SW 1271 (cell line): ENCODE results near the gene FXYD6.
"Not testable (repeated sequence)": the region's sequence is repeated elsewhere in the genome, so short reads cannot be mapped to it uniquely, and the experiment has no call there.

Experiments
- DNase-seq, 2 experiments: peaks; one replicate each; lab custom pipeline; 2025; lab: John Stamatoyannopoulos, UW

Gene FXYD6, protein sequence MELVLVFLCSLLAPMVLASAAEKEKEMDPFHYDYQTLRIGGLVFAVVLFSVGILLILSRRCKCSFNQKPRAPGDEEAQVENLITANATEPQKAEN

DNA sequence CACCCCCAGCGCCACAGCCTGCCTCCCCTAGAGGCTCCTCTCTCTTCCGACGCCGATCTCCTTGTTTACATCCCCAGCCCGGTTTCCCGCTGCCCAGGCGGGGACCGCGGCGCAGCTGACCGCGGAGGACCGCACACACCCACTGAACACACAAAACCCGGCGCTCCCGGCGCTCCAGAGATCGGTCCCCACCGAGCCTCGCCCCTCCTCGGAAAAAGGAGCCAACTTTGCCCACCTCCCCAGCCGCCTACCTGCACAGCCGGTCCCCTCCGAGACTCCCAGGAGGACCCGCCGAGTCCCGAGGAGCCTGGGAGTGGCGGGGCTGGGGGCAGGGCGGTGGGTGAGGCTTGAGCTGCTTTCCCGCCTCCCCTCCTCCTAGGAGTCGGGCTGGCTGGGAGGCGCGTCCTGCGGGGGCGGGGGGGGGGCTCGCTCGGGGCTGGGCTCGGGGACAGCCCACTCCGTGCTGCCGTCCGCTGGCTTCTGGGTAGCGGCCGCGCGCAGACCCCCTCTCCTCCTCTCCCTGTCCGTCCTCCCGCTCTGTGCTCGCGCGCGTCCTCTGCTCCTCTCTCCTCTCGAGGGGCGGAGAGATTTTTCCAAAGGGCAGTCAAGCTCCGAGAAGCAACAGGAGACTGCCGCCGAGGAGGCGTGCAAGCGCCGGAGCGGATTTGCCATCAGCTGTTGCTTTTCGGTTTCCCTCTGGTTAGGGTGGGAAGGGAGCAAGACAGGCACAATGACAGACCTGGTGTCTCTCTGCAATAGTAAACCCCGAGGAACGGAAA, at the start of gene FXYD6:
Gene FXYD6 (minus strand): TSS at position 318 of the 779 bp plus-strand sequence. CDS start 33,882 bp downstream, outside the sequence.
- DNase-seq: no peak

DNA sequence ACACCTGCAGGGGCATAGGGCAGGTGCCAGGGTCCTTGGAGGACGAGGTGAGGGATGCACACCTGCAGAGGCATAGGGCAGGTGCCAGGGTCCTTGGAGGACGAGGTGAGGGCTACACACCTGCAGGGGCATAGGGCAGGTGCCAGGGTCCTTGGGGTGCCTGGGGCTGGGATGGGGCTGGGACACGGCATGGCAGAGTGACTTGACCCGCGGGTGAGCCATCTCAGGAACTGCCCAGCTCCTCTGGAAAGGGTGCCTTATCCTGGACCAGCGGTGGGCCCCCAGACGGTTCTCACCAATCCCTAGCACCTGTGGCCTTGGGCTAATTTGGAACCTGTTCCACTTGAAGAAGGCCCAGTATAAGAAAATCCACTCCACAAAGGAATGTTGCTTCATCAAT, 49.7 kb upstream of the FXYD6 start:
- not testable (repeated sequence) for DNase-seq

DNA sequence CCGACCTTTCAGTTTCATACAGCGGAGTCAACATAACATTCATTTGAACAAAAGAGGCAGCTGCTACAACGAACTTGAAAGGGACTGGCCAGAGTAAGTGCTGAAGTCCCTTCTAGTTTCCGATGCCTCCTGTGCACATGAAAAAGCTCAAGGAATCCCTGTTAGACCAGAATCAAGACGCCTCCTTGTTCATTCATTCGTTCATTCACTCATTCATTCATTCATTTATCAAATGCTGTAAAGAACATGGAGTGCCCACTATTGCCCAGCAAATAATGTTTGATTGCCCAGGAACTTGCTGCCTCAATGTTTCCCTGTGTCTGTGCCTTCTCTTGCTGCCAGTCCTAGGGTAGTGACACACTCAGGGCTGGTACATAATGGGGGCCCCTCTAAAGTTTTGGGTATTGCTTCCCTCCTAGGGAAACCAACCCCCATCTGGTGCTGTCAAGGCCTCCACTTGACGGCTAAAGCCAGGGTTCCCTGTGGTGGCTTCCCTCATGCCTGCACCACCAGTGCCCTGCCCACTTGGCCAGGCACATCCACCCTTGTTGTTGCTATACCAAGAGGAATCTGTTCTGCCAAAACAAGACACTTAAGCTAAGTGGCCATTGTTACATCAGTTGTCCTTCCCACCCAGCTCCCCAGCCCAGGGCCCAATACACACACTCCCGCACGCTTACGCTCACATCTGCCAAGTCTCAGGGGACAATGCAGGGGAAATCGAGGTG, 48.9 kb upstream of the FXYD6 start:
- DNase-seq: no peak

DNA sequence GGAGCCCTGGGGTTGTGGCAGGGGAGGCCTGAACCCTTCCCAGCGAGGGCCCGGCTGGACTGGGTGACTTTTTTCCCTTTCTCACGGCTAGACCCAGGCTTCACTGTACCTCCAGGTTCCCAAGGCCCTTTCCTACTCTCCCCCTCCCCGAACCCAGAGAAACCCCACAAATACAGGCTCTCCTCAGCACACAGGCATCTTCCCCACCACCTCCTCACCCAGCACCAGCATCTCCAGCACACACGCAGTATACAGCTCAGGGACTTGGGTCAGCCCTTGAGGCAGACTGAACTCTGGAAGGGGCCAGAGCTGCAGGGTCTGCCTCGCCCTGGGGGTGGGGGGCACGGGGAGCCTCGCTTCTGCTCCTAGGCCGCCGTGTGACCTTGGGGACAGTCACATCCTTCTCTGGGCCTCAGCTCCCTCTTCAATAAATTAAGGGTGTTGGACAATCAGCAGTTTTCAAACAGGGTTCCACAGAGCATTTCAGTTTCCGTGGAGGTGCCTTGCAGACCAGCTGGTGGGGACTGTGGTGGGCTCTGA, 48.2 kb upstream of the FXYD6 start:
- DNase-seq: no peak

DNA sequence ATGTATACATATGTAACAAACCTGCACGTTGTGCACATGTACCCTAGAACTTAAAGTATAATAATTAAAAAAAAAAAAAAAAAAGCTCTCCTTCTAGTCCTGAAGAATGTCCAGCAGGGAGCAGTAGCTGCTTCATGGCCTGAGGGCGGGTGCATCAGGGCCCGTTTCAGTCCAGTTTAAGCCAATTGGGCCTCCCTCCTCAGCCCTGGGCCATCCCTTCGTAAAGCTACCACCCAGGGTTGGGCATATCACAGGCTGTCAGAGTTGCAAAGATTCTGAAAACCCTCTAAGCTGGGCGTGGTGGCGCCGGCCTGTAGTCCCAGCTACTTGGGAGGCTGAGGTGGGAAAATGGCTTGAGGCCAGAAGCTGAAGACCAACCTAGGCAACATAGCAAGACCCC, 47.3 kb upstream of the FXYD6 start:
- DNase-seq: no peak

DNA sequence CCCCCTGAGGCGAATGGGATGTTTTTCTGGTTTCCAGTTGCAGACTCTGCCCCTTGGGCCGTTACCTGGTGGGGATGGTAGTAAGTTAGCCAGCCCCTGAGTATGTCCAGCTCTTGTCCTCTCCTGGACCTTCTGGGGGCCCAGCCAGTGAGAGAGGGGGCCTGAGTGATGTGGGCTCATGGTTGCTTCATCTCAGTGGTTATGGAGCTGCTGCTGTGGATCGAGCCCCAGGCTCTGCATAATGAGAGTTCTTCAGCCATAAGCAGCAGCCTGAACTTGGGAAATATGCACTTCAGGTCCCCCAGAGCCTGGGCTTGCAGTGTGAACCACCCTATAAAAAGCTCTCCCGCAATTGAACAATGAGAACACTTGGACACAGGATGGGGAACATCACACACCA, 46.8 kb upstream of the FXYD6 start:
- DNase-seq: no peak

DNA sequence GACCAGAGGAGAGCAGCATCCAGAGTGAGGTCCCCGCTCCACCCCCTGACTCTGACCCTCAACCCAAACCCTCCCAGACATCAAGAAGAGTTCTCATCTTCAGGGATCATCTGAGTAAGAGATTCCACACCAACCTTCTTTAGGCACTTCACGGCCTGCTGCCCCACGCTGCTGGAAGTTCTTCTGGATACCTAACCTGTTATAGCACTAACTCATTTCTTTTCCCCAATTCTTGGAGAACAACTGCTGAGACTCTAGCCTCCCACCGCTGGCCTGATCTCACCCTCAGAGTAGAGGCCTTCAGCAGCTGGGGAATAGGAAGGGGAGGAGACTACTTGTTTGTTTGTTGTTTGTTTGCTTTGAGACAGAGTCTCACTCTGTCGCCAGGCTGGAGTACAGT, 45.4 kb upstream of the FXYD6 start:
- DNase-seq: no peak

DNA sequence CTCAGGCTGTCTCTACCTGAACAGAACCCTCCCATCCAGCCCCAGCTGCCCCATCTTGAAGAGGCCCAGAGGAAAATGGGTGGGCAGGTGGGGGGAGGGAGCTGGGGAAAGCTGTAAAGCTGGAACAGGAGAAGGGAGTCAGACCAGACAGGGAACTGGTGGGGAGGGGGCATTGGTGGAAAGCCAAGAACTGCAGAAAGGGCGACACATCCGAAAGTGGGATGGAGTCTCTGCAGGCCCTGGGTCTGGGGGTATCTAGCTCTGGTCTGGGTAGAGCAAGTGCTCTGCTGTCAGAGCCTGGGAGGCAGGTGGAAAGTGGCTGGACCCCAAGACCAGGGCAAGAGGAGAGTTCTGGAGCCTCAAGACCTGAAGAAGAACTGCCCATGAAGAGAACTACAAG, 45.0 kb upstream of the FXYD6 start:
- DNase-seq: no peak

DNA sequence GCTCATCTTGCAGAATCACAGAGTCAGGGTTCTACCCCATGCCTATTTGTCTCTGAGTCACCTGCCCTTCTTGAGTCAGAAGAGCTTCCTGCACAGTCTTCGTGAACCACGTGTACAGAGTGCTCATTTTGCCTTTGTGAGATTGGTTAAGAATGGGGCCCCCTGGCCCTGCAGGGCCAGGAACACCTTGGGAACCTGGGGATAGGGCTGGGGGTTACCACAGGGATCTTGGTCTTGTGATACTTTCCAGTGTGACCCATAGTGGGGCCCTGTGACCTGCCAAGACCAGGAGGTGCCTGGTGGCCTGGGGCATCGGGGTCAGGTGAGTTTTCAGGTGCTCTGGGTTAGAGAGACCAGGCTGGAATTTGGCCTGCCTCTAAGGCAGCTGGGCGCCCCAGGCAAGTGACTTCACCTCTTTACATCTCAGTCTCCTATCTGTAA, 43.3 kb upstream of the FXYD6 start:
- DNase-seq: no peak

DNA sequence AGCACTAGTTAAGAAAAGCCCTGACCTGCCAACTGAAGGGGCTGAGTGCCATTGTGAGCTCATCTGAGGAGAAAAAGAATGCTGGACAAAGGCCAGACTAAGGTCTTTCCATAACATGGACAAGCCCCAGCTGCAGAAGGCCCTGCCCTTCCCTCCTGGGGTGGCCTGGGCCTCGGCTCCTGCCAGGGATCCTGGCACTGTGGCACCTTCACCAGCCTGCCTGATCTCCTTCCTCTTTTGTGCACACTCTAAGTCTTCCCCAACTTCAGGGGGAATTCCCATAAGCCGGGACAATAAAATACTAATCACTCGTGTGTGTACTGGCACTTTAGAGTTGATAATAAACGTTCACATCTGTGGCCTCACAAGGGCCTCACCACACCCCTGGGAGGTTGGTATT, 42.9 kb upstream of the FXYD6 start:
- DNase-seq: no peak

DNA sequence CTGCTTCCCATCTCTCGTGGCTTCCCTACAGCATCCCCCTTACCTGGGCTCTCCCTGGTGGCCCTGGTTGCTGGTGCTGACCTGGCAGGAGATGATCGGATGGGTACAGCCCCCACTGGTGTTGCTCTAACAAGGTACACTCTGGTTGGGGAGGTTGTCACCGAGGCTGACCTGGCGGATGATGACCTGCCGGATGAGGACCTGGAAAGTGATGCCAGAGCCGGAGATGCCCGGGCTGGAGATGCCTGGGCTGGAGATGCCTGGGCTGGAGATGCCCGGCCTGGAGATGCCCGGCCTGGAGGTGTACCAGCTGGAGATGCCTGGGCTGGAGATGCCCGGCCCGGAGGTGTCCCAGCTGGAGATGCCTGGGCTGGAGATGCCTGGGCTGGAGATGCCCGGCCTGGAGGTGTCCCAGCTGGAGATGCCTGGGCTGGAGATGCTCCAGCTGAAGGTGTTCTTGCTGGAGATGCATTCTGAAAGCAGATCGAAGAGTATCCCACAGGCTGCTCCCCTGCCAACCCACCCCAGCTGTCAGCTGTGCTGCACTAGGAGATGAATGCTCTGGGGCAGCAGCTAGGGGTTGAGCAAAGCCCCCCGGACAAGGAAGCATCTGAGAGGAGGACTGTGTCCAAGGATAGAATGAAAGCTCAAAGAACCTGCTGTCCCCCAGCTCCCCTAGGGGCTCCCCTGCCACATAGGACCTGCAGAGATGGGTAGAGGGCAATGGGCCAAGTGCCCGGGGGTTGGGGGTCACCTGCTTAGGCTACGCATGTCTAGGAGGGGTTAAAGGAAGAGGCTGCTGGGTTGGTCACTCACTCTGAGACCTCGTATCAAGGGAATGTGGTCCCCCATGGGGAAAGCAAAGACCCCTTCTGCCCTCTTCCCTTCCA, 42.2 kb upstream of the FXYD6 start:
- no peak for DNase-seq

DNA sequence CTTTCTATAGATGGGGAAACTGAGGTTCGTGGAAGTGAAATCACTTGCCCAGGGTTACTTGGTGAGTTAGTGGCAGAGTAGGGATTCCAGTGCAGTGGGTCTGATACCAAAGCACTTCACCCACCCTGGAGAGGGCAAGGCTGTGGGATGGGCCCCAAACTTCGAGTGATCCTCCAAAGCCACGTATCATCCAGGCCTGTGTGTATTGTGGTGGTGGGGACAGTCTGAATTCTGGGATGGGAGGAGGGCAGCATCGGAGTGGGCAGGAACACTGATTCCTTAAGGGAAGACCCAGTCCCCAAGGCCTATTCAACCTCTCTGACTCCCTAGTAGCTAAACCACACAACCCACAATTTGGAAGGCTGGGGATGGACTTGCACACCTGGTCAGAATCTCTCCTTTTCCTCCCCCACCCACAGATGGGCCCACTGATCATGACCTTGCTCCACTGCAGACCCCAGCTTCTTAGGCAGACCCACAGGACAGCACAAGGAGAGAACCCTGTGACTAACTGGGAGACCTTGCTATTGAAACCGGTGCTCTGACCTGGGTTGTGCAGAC, 41.2 kb upstream of the FXYD6 start:
- DNase-seq: no peak

DNA sequence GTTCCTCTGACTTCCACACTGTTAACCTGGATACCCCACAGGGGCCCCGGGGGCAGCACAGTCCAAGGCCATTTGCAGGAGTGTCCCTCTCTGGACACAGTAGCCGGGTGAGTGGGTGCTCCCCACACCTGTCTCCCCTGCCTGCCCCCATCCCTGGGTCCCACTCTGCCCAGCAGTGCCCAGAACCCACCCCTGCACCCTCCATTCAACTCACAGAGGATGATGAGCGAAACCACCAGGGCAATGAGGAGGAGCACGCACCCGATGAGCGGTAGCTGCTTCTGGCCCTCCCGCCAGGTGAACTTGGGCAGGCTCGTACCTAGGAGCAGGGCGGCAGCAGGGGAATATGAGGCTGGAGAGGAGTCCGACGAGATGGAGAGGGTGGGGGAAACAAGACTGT, 40.5 kb upstream of the FXYD6 start:
- no peak for DNase-seq

DNA sequence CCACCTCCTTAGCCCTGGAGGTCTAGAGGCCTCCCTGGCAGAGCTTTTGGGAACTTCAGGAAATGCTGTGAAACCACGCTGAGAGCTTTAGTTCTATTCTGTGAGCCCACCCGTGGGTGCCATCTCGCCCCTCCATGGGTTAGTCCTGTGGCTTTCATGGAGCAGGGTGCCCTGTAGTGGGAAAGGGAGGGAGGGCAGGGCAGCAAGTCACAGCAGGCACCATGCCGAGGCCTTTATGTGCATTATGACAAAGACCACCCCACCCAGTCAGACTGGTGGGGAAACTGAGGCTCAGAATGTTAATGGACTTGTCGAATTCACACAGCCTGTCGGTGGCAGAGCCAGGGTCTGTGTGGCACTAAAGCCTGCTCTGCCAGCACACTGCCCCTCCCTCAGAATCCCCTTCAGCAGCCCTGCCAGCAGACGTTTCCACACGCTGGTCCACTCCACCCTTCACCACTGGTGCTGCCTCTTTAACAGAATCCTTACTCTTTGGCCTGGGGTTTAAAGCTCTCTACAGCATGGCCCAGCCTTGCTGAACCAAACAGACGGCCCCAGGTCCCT, 39.3 kb upstream of the FXYD6 start:
- no peak for DNase-seq

DNA sequence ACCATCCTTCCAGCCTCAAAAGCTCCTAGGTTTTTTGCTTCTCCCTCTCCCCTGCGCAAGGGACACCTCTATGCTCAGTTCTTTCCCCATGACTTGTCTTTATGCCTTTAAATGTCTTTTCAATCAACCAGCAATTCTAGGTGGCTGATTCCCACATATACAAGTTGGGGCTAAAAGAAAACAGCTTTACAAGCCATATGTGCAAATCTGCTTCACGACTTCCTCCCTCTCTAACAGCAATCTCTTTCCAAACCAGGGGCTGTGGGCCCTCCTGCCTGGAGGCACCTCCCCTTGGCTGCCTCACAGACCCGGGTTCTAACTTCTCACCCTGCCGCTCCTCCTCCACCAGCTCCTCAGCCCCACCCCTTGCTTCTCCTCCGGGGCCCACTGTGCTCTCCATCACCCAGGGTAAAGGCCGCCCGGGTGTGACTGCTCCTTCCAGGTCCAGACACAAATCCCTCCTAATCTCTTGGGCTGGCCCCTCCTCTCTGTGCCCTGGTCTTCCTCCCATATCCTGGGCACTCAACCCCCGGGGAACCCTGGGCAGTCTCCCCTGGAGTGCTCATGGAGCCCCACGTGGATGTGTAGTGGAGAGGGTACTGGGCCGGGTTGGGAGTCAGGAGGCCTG, 38.6 kb upstream of the FXYD6 start:
- DNase-seq: no peak

DNA sequence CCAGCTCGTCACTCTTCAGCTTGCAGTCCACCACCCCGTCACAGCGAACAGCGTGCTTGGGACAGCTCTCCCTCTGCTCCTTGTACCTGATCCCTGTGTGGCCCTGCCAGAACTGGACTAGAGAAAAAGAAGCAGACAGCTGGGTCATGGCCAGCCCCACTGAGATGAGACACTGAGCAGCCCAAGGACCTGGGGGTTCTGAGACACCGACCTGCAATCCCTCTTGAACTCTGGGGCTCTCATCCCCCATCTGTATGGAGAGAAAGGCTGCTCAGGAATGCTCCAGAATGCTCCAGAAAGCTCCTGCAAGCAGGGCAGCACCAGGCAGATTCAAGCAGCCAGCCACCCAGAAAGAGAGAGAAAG, 37.9 kb upstream of the FXYD6 start:
- no peak for DNase-seq

DNA sequence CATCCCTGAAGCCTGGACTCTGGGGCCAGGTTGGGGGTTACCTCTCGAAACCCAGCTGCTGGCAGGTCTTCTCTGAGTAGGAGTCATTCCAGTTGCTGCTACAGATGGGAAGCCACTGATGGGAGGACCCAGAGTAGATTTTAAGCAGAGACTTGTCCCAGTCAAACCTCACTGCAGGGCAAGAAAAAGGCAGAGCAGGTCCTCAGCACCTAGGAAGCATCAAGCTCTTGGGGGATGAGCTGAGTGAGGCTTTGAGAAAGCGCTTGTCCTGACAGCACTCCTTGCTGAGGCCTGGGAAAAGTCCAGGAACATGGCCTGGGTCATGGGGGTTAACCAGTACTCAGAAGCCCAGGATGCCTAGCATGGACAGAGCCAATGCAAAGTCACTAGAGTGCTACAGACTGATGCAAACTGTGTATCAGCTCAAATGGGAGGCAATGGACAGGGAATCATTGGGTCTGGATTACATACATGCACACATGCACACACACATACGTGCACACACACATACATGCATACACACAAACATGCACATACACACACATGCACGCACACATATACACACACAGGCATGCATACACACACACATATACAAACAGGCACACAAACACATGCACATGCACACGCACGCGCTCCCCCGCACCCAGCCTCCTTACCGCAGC, 37.4 kb upstream of the FXYD6 start:
- no peak for DNase-seq

DNA sequence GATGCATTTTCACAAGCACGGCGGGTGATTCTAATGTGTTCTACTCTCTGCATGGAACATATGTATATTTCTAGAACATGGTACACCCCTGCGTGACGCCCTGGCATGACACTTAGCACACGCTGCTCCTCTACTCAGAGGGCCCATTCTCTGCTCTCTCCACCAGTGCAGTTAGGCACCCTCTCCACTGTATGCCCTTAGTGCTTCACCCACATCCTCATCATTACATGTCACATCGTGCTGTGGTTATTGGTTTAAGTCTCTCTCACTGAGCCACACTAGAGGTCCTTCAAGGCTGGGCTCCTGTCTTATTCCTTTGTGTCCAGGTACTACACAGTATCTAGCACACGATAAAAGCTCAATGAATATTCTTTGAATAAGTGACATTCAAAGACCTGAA, 36.0 kb upstream of the FXYD6 start:
- DNase-seq: no peak

DNA sequence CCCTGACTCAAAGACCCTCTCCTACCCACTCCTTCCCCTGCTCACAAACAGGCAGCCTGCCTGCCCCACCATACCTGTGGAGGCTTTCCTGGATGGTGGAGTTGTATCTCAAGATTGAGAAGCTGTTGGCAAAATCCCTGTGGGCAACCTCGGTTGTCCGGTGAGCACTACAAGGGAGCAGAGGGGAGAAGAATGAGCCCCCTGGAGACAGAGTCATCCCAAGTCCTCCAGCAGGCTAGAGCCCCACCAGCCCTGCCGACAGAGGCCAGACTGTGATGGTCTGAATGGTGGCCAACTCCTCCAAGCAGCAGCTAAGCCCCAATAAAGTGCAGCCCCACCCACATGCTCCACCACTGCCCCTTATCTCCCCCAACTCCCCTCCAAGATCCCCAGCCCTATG, 35.2 kb upstream of the FXYD6 start:
- DNase-seq: no peak

DNA sequence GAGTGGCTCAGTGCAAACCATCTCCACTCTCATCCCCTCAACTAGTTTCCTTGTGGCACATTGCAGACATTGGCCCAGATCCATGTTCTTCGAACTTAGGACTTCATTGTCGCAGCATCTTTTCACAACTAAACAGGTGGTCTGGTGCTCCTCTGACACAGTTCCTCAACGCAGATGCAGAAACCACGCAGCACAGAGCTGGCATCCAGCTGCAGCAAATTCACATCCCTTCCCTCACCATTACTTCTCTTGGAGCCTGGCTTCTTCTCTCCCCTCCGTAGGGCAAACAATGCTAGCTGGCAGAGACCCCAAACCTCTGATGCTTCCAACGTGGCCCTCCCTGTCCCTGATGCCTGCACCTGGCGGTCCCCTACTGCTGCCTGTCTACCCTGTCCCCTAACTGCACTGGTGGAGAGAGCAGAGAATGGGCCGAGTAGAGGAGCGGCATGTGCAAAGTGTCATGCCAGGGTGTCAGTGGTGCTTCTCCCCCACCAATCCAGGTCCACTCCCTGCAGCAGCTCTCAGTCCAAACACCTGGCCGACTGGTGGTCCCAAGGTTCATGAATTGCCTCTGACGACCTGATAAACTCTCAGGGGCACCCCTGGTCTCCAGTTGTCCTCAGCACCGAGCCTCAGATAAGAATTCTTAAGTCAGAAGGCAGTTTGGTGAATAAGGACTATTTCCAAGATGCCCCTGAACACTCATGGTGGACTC, 34.6 kb upstream of the FXYD6 start:
- DNase-seq: no peak
